Fibroblast of skin of abdomen (primary cell): ENCODE data around the gene PDZD4.

Experiments used
- DNase-seq: peaks from one replicate; pipeline ENCODE4 v3.0.0-alpha.2; 2013

Gene PDZD4

GRCh38 chrX:153805436-153805835 lies 24.9 kb downstream of the PDZD4 start:
- DNase-seq = no peak

GRCh38 chrX:153804621-153805020 lies 25.7 kb downstream of the PDZD4 start:
- no peak for DNase-seq

GRCh38 chrX:153804100-153804595 lies 26.2 kb downstream of the PDZD4 start:
- no peak for DNase-seq

GRCh38 chrX:153803211-153804099 lies 26.9 kb downstream of the PDZD4 start:
- DNase-seq = no peak

GRCh38 chrX:153802513-153803045 lies 27.8 kb downstream of the PDZD4 start:
- no peak for DNase-seq

GRCh38 chrX:153801669-153802068 lies 28.7 kb downstream of the PDZD4 start:
- DNase-seq = no peak

GRCh38 chrX:153800746-153801145 lies 29.6 kb downstream of the PDZD4 start:
- no peak for DNase-seq

- DNase-seq = no peak
These were observed 30.1 kb downstream of the PDZD4 start for GRCh38 chrX:153800177-153800722.

GRCh38 chrX:153799326-153799725 lies 31.0 kb downstream of the PDZD4 start:
- no peak for DNase-seq

- no peak for DNase-seq
These were observed 32.8 kb downstream of the PDZD4 start for GRCh38 chrX:153797415-153798015.

GRCh38 chrX:153794897-153795816 lies 35.2 kb downstream of the PDZD4 start:
- DNase-seq = no peak

- DNase-seq = peak; percentile 94
These were observed 36.1 kb downstream of the PDZD4 start, which contains the start of the genes IDH3G and SSR4 for GRCh38 chrX:153794018-153794896. IDH3G (minus strand) TSS chrX:153794375; CDS start chrX:153794326, 49 bp downstream. SSR4 (plus strand) TSS chrX:153794668; CDS start chrX:153794688, 20 bp downstream.

GRCh38 chrX:153793291-153793690 lies 37.1 kb downstream of the PDZD4 start:
- DNase-seq = no peak

- DNase-seq = no peak
These were observed 38.0 kb downstream of the PDZD4 start for GRCh38 chrX:153792368-153792767.

- no peak for DNase-seq
These were observed 39.1 kb downstream of the PDZD4 start for GRCh38 chrX:153791104-153791852.

- DNase-seq = no peak
These were observed 40.7 kb downstream of the PDZD4 start for GRCh38 chrX:153789654-153790053.

- DNase-seq = no peak
These were observed 43.7 kb downstream of the PDZD4 start for GRCh38 chrX:153786669-153787068.

- no peak for DNase-seq
These were observed 45.9 kb downstream of the PDZD4 start for GRCh38 chrX:153784325-153784967.

- no peak for DNase-seq
These were observed 46.8 kb downstream of the PDZD4 start for GRCh38 chrX:153783378-153784013.
